Mononuclear cell (primary cell): Measurements from ENCODE around the gene STX8. TPM values are rescaled to one million over a fixed set of nuclear protein-coding genes. Genes with fewer than 3 reads are reported as not detected.

Experiments
- H3K27me3 ChIP-seq: 2 replicates; pipeline ENCODE4 v1.6.0; 2011; ENCODE audit warnings: low read length, control low read depth; ENCODE audit not compliant: insufficient read depth
- H3K4me1 ChIP-seq: 2 replicates; pipeline ENCODE4 v1.5.1; 2011; ENCODE audit warnings: mild to moderate bottlenecking, low read length, control low read depth; ENCODE audit not compliant: insufficient read depth
- H3K4me3 ChIP-seq: 2 replicates; pipeline ENCODE4 v1.5.1; 2011; ENCODE audit warnings: mild to moderate bottlenecking, low read length, moderate library complexity
- H3K9me3 ChIP-seq: 2 replicates; pipeline ENCODE4 v1.5.1; 2011; ENCODE audit warnings: low read depth, mild to moderate bottlenecking, control low read depth, low read length
- total RNA-seq: library from RNA; depleted of rRNA; stranded (reverse); fragments of >200 nt; gene quantifications from one replicate; pipeline ENCODE4 v1.2.3, GENCODE V29; 2012

STX8 gene
- total RNA-seq, 1 donor: 67.8 TPM

DNA sequence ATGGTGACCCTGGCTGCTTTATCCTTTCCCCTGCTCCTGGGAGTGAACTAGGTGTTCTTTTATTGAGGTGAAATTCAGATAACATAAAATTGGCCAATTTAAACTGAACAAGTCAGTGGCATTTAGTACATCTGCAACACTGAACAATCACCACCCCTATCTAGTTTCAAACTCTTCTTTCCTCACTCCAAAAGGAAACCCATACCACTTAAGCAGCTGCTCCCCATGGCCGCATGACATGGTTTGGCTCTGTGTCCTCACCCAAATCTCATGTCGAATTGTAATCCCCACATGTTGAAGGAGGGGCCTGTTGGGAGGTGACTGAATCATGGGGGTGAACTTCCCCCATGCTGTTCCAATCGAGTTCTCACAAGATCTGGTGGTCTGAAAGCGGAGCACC, 154.1 kb downstream of the STX8 start:
- Histone ChIP-seq H3K27me3 (no peaks in the 10 kb centered on the region), H3K4me1 (no peaks in the 10 kb centered on the region), H3K4me3 (no peak overlapping the region), H3K9me3 (no peaks in the 10 kb centered on the region)

GRCh38 chr17:9419932-9420453, 155.6 kb downstream of the STX8 start:
- Histone ChIP-seq H3K4me3 (no peak overlapping the region), H3K9me3 (no peaks in the 10 kb centered on the region)

DNA sequence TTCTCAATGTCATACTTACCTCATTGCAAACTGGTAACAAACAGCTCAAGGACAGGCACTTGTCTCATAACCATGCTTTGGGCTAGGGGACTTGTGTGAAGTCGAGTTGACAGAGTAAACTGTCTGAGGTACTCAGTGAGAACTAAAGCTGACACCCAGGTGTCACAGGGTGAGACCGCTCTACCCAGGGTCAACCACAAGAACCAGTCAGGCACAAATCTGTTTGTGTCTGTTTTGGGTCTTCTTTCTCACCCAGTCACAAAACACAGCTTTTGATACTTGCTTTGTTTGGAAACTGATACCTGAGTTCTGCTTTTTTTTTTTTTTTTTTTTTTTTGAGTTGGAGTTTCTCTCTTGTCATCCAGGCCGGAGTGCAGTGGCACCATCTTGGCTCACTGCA, 161.1 kb downstream of the STX8 start:
- Histone ChIP-seq H3K9me3 (no peaks in the 10 kb centered on the region), H3K4me1 (no peaks in the 10 kb centered on the region), H3K27me3 (no peaks in the 10 kb centered on the region), H3K4me3 (no peak overlapping the region)

More at GRCh38 chr17:9419932-9420453, 155.6 kb downstream of the STX8 start:
- Histone ChIP-seq H3K27me3 (no peaks in the 10 kb centered on the region), H3K4me1 (no peaks in the 10 kb centered on the region)

- Histone ChIP-seq H3K4me3 (no peak overlapping the region), H3K27me3 (no peaks in the 10 kb centered on the region), H3K4me1 (no peaks in the 10 kb centered on the region), H3K9me3 (no peaks in the 10 kb centered on the region)
Observed at GRCh38 chr17:9410737-9411136, 164.9 kb downstream of the STX8 start.

GRCh38 chr17:9410301-9410700, 165.3 kb downstream of the STX8 start:
- H3K27me3 ChIP-seq: no peaks in the 10 kb centered on the region
- H3K9me3 ChIP-seq: no peaks in the 10 kb centered on the region
- H3K4me3 ChIP-seq: no peak overlapping the region
- no peaks in the 10 kb centered on the region for H3K4me1 ChIP-seq

DNA sequence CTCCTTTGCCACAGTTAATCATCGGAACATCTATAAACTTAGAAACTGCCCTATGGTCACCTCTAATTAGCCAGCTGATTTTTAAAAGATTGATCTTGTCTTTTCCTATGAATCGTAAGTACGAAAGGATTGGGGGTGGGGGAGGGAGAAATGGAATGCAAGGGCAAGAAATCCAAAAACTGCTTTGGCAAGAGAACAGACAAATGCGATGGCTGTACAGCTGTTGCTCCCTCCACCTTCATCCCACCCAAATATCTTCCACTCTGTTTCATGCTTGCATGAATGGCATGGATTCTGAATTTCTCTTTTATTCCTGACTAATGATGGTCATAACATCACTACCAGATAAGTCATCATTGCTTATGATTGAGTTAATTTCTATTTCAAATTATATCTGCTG, 165.7 kb downstream of the STX8 start:
- no peaks in the 10 kb centered on the region for H3K4me1 ChIP-seq
- H3K9me3 ChIP-seq: no peaks in the 10 kb centered on the region

DNA sequence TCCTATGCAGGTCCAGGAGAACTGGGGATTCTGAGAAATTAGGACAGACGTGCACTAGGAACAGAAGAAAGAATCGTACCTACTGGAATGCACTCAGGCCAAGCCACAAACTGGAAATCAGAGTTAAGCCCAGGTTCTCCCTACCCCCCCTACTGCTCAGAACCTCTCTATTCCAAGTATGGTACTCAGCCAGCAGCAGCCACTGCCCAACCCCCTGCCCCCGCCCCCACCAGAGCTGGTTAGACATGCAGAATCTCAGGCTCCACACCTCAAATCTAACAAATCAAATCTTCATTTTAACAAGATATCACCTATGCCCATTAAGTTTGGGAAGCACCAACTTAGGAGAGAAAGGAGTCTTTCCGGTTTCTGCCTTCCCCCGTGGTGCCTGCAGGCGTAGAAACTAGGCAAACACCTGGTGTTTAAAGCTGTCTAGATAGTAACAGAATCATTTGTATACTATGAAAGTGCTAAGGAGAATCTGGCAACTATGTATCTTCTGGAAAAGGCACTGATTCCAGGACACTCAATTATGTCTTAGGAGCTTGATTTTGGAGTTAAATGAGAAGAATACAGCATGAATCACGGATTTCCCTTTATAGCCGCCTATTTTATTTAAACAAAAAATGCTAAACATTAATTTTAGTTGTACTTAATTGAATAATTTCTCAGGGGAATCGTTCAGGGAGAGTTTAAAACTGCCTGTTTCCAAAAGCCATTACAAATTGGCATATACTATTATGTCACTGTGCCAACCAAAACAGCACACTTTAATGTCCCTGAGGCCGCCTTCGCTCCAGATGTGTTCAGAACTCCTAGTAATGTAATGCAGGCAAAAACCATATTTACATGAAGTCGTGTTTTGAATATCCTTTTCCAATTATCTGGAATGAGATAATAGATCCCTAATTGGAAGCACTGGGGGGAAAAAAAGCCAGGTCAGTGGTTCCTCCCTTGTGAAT, 166.5 kb downstream of the STX8 start:
- H3K9me3 ChIP-seq: no peaks in the 10 kb centered on the region
- H3K4me3 ChIP-seq: no peak overlapping the region
- H3K27me3 ChIP-seq: no peaks in the 10 kb centered on the region

More for the DNA sequence above, 165.7 kb downstream of the STX8 start:
- Histone ChIP-seq H3K4me3 (no peak overlapping the region), H3K27me3 (no peaks in the 10 kb centered on the region)

DNA sequence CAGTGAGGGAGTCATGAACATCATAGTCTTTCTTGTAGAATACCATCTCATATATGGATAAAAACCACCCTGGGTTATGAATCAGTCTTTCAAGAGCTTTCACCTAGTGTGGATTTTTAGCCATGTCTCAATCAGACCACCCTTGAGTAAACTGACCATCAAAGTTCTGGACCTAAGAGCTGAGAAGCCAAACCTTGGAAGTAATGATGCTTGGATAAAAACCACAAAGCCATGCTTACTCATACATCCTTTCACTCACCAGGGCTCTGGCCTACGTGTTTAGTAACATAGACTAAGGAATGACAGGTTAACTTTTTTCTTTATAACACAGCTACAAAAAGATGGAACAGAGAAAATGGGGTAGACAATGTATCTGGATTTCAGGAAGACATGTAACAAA, 167.2 kb downstream of the STX8 start:
- no peak overlapping the region for H3K4me3 ChIP-seq
- no peaks in the 10 kb centered on the region for H3K4me1 ChIP-seq
- H3K27me3 ChIP-seq: no peaks in the 10 kb centered on the region
- H3K9me3 ChIP-seq: no peaks in the 10 kb centered on the region

More for the DNA sequence above, 166.5 kb downstream of the STX8 start:
- no peaks in the 10 kb centered on the region for H3K4me1 ChIP-seq

GRCh38 chr17:9406046-9406606, 169.5 kb downstream of the STX8 start:
- no peaks in the 10 kb centered on the region for H3K4me1 ChIP-seq
- no peaks in the 10 kb centered on the region for H3K27me3 ChIP-seq
- H3K9me3 ChIP-seq: no peaks in the 10 kb centered on the region
- no peak overlapping the region for H3K4me3 ChIP-seq

- Histone ChIP-seq H3K4me1 (no peaks in the 10 kb centered on the region), H3K27me3 (no peaks in the 10 kb centered on the region), H3K9me3 (no peaks in the 10 kb centered on the region), H3K4me3 (no peak overlapping the region)
Observed at GRCh38 chr17:9403257-9403656, 172.4 kb downstream of the STX8 start.

DNA sequence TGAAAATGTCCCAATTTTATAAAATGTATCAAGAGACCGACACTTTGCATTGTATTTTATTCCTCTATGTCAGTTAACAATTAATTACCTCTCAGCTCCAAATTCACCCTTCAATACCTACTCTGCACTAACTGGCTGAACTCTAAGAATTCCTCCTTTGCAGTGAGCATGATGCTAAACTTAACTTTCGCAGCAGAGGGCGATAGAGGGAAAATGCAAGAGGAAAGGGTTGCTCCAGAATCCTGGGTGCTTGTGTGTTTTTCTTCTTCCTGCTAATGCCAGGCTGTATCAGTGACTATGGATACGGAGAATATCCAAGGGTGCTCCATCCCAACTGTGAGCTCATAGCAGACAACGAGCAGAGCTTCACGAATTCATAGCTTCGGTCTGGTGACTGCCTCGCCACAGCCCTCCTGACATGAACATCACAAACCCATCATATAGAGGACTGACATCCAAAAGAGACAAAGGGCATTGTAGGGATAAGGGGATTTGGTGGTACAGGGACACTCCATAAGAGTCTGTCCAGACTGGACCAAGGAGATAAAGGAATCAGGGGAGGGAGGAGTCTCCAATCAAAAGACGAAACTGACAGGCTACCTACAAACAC, 172.9 kb downstream of the STX8 start:
- Histone ChIP-seq H3K4me3 (no peak overlapping the region), H3K4me1 (no peaks in the 10 kb centered on the region), H3K27me3 (no peaks in the 10 kb centered on the region), H3K9me3 (no peaks in the 10 kb centered on the region)

DNA sequence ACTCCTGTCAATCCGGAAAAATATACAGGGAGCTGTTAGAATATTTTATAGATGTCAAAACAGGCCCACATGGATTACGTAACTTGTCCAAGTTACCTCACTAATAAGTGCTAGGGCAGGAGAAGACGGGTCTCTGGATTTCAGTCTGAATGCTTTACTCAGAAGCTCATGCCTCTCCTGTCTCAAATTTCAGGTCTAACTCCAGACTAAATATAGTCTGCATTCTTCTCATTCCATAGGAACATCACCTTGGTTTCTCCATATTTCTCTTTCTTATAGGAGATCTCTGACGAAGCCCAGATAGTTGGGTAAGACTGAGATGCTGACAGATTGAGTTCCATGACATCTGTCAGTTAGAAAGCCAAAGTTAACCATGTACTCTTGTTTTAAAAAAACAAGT, 174.2 kb downstream of the STX8 start:
- Histone ChIP-seq H3K9me3 (no peaks in the 10 kb centered on the region), H3K4me3 (no peak overlapping the region), H3K27me3 (no peaks in the 10 kb centered on the region), H3K4me1 (no peaks in the 10 kb centered on the region)

DNA sequence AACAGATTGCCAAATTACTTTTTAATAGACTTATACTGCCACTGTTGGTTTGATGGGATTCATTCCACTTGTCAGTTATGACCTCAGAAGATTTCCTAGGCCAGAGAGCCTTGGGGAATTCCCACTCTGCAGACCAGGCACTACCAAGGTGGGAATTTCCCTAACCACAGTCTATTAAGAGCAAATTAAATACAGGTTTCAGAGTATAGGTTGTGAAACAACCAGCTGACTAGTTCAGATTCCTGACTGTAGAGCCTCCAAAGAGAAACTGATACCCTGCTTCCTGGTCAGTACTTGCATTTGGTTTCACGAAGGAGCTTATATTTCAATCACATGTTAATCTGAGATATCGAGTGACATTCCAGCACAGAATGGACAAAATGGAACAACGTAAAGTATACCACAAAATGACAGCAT, 186.5 kb downstream of the STX8 start:
- Histone ChIP-seq H3K4me3 (no peak overlapping the region), H3K4me1 (no peaks in the 10 kb centered on the region), H3K9me3 (peaks cover 16% of the 10 kb centered on the region), H3K27me3 (no peaks in the 10 kb centered on the region)

DNA sequence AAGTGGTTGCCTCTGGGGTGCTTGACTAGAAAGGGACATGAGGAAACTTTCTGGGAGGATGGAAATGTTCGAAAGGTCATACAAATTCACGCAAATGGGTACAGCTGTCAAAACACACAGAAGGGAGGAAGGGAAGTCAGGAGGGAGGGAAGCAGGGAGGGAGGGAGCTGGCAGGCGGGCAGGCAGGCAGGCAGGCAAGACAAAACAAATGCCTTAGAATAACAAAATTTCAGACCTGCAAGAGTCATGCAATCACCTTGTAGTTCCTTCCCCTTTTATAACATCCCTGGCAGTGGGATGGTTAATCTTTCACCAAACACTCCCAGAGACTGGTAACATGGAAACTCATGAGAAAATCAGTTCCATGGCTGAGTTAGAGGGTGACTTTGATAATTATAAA, 189.2 kb downstream of the STX8 start:
- no peaks in the 10 kb centered on the region for H3K4me1 ChIP-seq
- H3K9me3 ChIP-seq: no peaks in the 10 kb centered on the region
- no peak overlapping the region for H3K4me3 ChIP-seq
- no peaks in the 10 kb centered on the region for H3K27me3 ChIP-seq

GRCh38 chr17:9383826-9384225, 191.8 kb downstream of the STX8 start:
- H3K27me3 ChIP-seq: no peaks in the 10 kb centered on the region
- no peaks in the 10 kb centered on the region for H3K9me3 ChIP-seq
- no peak overlapping the region for H3K4me3 ChIP-seq
- no peaks in the 10 kb centered on the region for H3K4me1 ChIP-seq
